22Rv1 (cell line): Measurements from ENCODE around the gene MIPEP.

Source experiments
- CTCF ChIP-seq: fragments of 450-650 bp; IDR thresholded peaks from 2 replicates; pipeline ENCODE4 v1.5.1; 2017; ENCODE audit warnings: mild to moderate bottlenecking
- ZFX ChIP-seq: fragments of 450-650 bp; IDR thresholded peaks from 2 replicates; pipeline ENCODE4 v1.6.1; 2017; ENCODE audit warnings: antibody characterized with exemption, borderline replicate concordance

- TF ChIP-seq CTCF (no peak), ZFX (no peak)
Observed at GRCh38 chr13:23730251-23730650, 158.9 kb downstream of the MIPEP start.
